GM23338 (cell line): ENCODE data around the gene MTCH2. TPM values are rescaled to one million over a fixed set of nuclear protein-coding genes. Genes with fewer than 3 reads are reported as not detected.

Source experiments
- ATAC-seq: fragments of 200-7000 bp; cut with Tn5 transposase; 3 replicates; pipeline ENCODE4 v1.9.1; 2020
- DNase-seq: peaks from one replicate; pipeline ENCODE4 v3.0.0-alpha.2; 2015; ENCODE audit warnings: low spot score
- H2AFZ ChIP-seq: fragments of 200-600 bp; sonication (generic); 2 replicates; pipeline ENCODE4 v1.8.0; 2016; ENCODE audit warnings: antibody characterized with exemption, mild to moderate bottlenecking, moderate library complexity
- H3F3A ChIP-seq: fragments of 200-600 bp; sonication (generic); replicated peaks from 2 replicates; pipeline ENCODE4 v1.8.0; 2017; ENCODE audit warnings: antibody characterized with exemption, mixed run types, low read depth
- H3K27ac ChIP-seq: fragments of 200-600 bp; sonication (generic); 2 replicates; pipeline ENCODE4 v1.6.1; 2016; ENCODE audit warnings: low read depth
- H3K27me3 ChIP-seq: fragments of 200-600 bp; sonication (generic); 2 replicates; pipeline ENCODE4 v1.8.0; 2016; ENCODE audit warnings: mild to moderate bottlenecking, mixed run types, moderate library complexity; ENCODE audit not compliant: insufficient read depth
- H3K36me3 ChIP-seq: fragments of 200-600 bp; sonication (generic); 2 replicates; pipeline ENCODE4 v1.8.0; 2016; ENCODE audit warnings: mild to moderate bottlenecking; ENCODE audit not compliant: insufficient read depth
- H3K4me1 ChIP-seq: fragments of 200-600 bp; sonication (generic); 2 replicates; pipeline ENCODE4 v1.8.0; 2016; ENCODE audit warnings: mild to moderate bottlenecking, moderate library complexity; ENCODE audit not compliant: insufficient read depth
- H3K4me2 ChIP-seq: fragments of 200-600 bp; sonication (generic); 2 replicates; pipeline ENCODE4 v1.7.1; 2017; ENCODE audit warnings: mixed run types
- H3K4me3 ChIP-seq: fragments of 200-600 bp; sonication (generic); 2 replicates; pipeline ENCODE4 v1.6.1; 2016; ENCODE audit warnings: mixed run types
- H3K79me2 ChIP-seq: fragments of 200-600 bp; sonication (generic); replicated peaks from 2 replicates; pipeline ENCODE4 v1.8.0; 2017; ENCODE audit warnings: mild to moderate bottlenecking; ENCODE audit not compliant: insufficient read depth
- H3K9me2 ChIP-seq: fragments of 200-600 bp; sonication (generic); 2 replicates; pipeline ENCODE4 v1.8.0; 2017; ENCODE audit not compliant: insufficient read depth
- H4K20me1 ChIP-seq: fragments of 200-600 bp; sonication (generic); replicated peaks from 2 replicates; pipeline ENCODE4 v1.8.0; 2017; ENCODE audit warnings: mild to moderate bottlenecking; ENCODE audit not compliant: insufficient read depth
- H3K27ac Mint-ChIP-seq: 2 replicates; pipeline ENCODE4 v1.8.0; 2020; ENCODE audit warnings: inconsistent platforms, mild to moderate bottlenecking, moderate library complexity, mixed read lengths
- H3K27me3 Mint-ChIP-seq: 3 replicates; pipeline ENCODE4 v1.8.0; 2022; ENCODE audit warnings: low read depth, mild to moderate bottlenecking, moderate library complexity, mixed read lengths, inconsistent platforms; ENCODE audit not compliant: insufficient read depth, poor library complexity
- H3K36me3 Mint-ChIP-seq: 3 replicates; pipeline ENCODE4 v1.8.0; 2021; ENCODE audit warnings: low read depth, mild to moderate bottlenecking, inconsistent platforms, moderate library complexity, mixed read lengths
- H3K4me1 Mint-ChIP-seq: 3 replicates; pipeline ENCODE4 v1.8.0; 2020; ENCODE audit warnings: mild to moderate bottlenecking, inconsistent platforms, mixed read lengths
- H3K4me3 Mint-ChIP-seq: 3 replicates; pipeline ENCODE4 v1.8.0; 2021; ENCODE audit warnings: moderate library complexity, mild to moderate bottlenecking, inconsistent platforms, mixed read lengths
- H3K9me3 Mint-ChIP-seq: 3 replicates; pipeline ENCODE4 v1.8.0; 2020; ENCODE audit warnings: moderate library complexity, mild to moderate bottlenecking, inconsistent platforms, mixed read lengths
- CREB1 ChIP-seq: fragments of 250-450 bp; sonication (Bioruptor Pico); IDR thresholded peaks from 2 replicates; pipeline ENCODE4 v1.5.0; 2020; ENCODE audit warnings: low read depth, mild to moderate bottlenecking, moderate library complexity
- EZH2 ChIP-seq: fragments of 200-600 bp; sonication (generic); IDR thresholded peaks from one replicate; pipeline ENCODE4 v1.8.0; 2017; ENCODE audit warnings: antibody characterized with exemption, mild to moderate bottlenecking, low read depth; ENCODE audit not compliant: unreplicated experiment
- EZH2phosphoT487 ChIP-seq: fragments of 200-600 bp; sonication (generic); IDR thresholded peaks from one replicate; pipeline ENCODE4 v1.8.1; 2018; ENCODE audit warnings: antibody characterized with exemption; ENCODE audit not compliant: unreplicated experiment
- JUNB ChIP-seq: IDR thresholded peaks from one replicate; pipeline ENCODE4 v1.6.1; 2016; ENCODE audit warnings: antibody characterized with exemption; ENCODE audit not compliant: unreplicated experiment
- NANOG ChIP-seq: IDR thresholded peaks from 2 replicates; pipeline ENCODE4 v1.6.1; 2016; ENCODE audit warnings: antibody characterized with exemption, borderline replicate concordance
- POLR2AphosphoS5 ChIP-seq: IDR thresholded peaks from 2 replicates; pipeline ENCODE4 v1.6.1; 2016; ENCODE audit warnings: antibody characterized with exemption, low read depth
- REST ChIP-seq: IDR thresholded peaks from one replicate; pipeline ENCODE4 v1.6.1; 2018; ENCODE audit warnings: antibody characterized with exemption; ENCODE audit not compliant: unreplicated experiment
- STAT1 ChIP-seq: IDR thresholded peaks from one replicate; pipeline ENCODE4 v1.6.1; 2016; ENCODE audit warnings: antibody characterized with exemption; ENCODE audit not compliant: unreplicated experiment
- ZNF114 ChIP-seq: fragments of 250-450 bp; sonication (Bioruptor Pico); IDR thresholded peaks from 2 replicates; pipeline ENCODE4 v1.5.0; 2020; ENCODE audit warnings: mild to moderate bottlenecking, moderate library complexity
- ZNF331 ChIP-seq: fragments of 250-450 bp; sonication (Bioruptor Pico); IDR thresholded peaks from 2 replicates; pipeline ENCODE4 v1.5.0; 2020; ENCODE audit warnings: low read depth, mild to moderate bottlenecking, moderate library complexity
- ZNF462 ChIP-seq: fragments of 250-450 bp; sonication (Bioruptor Pico); IDR thresholded peaks from 2 replicates; pipeline ENCODE4 v1.5.0; 2020; ENCODE audit warnings: mild to moderate bottlenecking, moderate library complexity
- polyA plus RNA-seq: library from polyadenylated mRNA; unstranded; fragments of >200 nt; fragmentation: Nextera tagmentation; extraction: Ambion mirVana; gene quantifications from 2 replicates; pipeline ENCODE4 v1.2.1, GENCODE V29; 2016
- total RNA-seq: library from RNA; depleted of rRNA; stranded (reverse); fragments of >200 nt; shearing (Covaris generic); gene quantifications from 2 replicates; pipeline ENCODE4 v1.2.3, GENCODE V29; 2014

The MTCH2 gene
- total and polyA plus RNA-seq, 2 experiments from 2014 or later: 90.9 to 155 TPM

DNA sequence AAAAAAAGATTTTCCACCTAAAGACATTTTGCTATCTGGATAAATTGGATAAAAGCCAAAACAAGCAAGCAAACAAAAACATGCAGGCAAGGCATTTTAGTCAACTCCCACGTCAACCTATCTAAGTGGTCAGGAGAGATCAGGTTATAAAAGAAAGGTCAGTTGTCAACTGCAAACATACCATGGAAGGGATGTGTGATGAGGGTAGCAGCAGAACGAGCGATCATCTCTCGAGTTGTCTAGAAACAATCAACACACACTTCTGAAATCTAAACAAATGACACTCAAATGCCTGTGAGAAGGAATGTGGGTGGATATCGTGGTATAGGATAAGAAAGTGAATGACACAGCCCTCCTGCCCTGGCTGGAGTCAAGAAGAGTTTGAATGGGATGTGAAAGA is 10.9 kb downstream of the MTCH2 start (continued):
- TF ChIP-seq CREB1 (CRISPR knock-in tag) (no peak), EZH2 (no peak), REST (no peak), NANOG (no peak), EZH2phosphoT487 (no peak), JUNB (no peak), ZNF331 (CRISPR knock-in tag) (no peak), POLR2AphosphoS5 (no peak)

GRCh38 chr11:47628026-47628425 is 14.3 kb downstream of the MTCH2 start:
- H3K36me3 ChIP-seq: peaks cover 52% of the 10 kb centered on the region
- no peak overlapping the region for H3K27ac ChIP-seq
- no peaks in the 10 kb centered on the region for H3K9me2 ChIP-seq
- no peak overlapping the region for H3K4me2 ChIP-seq
- Mint-ChIP-seq H3K9me3 (no peaks in the 10 kb centered on the region), H3K36me3 (peaks cover 75% of the 10 kb centered on the region), H3K4me3 (no peak overlapping the region), H3K27me3 (peaks cover 2% of the 10 kb centered on the region), H3K27ac (no peak overlapping the region), H3K4me1 (no peaks in the 10 kb centered on the region)
- no peaks in the 10 kb centered on the region for H3K4me1 ChIP-seq
- DNase-seq (no peak), ATAC-seq (no peak)
- no peaks in the 10 kb centered on the region for H3K27me3 ChIP-seq
- H3K4me3 ChIP-seq: no peak overlapping the region
- H3F3A ChIP-seq: no peaks in the 10 kb centered on the region
- no peak overlapping the region for H2AFZ ChIP-seq
- H4K20me1 ChIP-seq: peaks cover 12% of the 10 kb centered on the region
- H3K79me2 ChIP-seq: no peaks in the 10 kb centered on the region
- no peak for TF ChIP-seq STAT1
- no peak for TF ChIP-seq REST
- no peak for TF ChIP-seq JUNB
- no peak for TF ChIP-seq ZNF114 (CRISPR knock-in tag)
- no peak for TF ChIP-seq EZH2
- TF ChIP-seq ZNF462: no peak
- TF ChIP-seq POLR2AphosphoS5: no peak
